GM23248 (cell line): ENCODE data around the gene ESYT3.

Source experiments
- EZH2 ChIP-seq: fragments of 200-600 bp; sonication (generic); IDR thresholded peaks from 2 replicates; pipeline ENCODE4 v1.6.1; 2018; ENCODE audit warnings: antibody characterized with exemption, mild to moderate bottlenecking; ENCODE audit not compliant: insufficient read depth, poor library complexity, severe bottlenecking
- EZH2phosphoT487 ChIP-seq: fragments of 200-600 bp; sonication (generic); IDR thresholded peaks from 2 replicates; pipeline ENCODE4 v1.6.1; 2018; ENCODE audit warnings: antibody characterized with exemption, moderate library complexity, mild to moderate bottlenecking, low read depth; ENCODE audit not compliant: insufficient read depth

- TF ChIP-seq EZH2phosphoT487 (no peak), EZH2 (no peak)
Observed at GRCh38 chr3:138397983-138398382, 36.4 kb upstream of the ESYT3 start.
